GM19372 (cell line): ENCODE data around the gene ANKRD36C.
A peak's percentile ranks its signal among the peaks of the same experiment; 100 is the strongest.
"Not testable (repeated sequence)": the region's sequence is repeated elsewhere in the genome, so short reads cannot be mapped to it uniquely, and the experiment has no call there.

Experiments
- ATAC-seq: cut with Tn5 transposase; IDR thresholded peaks from one replicate; pipeline ENCODE4 v1.9.1; 2021; ENCODE audit warnings: mild to moderate bottlenecking, low read depth, moderate library complexity; ENCODE audit not compliant: unreplicated experiment

The ANKRD36C gene

GRCh38 chr2:95991351-95992094 lies at the start of gene ANKRD36C:
Gene ANKRD36C (minus strand): TSS chr2:95991824. CDS start chr2:95991708, 116 bp downstream.
- ATAC-seq = peak; percentile 93

DNA sequence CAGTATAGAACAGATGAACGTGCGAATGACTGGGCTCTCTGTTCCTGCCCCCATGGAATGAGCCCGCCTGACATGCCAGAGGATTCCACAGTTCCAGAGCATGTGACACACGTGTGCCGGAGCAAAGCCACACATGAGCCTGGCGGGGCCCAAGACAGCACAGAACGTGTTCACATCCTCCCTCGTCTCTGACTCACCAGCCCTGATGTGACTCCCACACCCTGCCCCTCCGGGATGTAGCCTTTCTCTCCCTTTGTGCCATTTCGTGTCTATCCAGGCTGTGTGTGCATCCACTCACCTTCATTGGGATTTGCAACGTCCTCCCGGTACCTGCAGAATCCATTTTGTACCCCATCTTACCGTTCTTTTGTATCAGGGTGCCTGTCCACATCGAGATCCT lies 43.9 kb upstream of the ANKRD36C start:
- not testable (repeated sequence) for ATAC-seq

DNA sequence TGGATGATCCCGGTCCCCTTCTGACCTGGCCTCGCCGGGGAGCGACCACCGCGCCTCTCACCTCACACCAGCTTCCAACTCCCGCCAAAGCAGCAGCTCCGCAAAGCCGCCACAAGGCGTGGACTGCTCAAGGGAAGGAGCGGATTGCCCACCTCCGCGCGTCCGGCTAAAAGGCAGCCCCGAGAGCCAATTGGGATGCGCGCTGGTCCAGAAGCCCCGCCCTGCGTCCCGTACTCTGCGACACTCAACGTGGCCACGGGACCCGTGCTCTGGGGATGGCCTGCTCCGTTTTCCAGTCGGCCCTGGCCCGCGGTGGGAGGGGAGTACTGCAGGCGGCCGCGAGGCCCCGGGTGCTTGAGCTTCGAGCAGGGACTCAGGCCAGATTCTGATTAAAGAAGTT lies 43.2 kb upstream of the ANKRD36C start, which contains the start of gene GPAT2:
GPAT2 (minus strand) TSS at position 125 of the 400 bp plus-strand sequence. CDS start 2,557 bp downstream, outside the sequence.
- not testable (repeated sequence) for ATAC-seq

DNA sequence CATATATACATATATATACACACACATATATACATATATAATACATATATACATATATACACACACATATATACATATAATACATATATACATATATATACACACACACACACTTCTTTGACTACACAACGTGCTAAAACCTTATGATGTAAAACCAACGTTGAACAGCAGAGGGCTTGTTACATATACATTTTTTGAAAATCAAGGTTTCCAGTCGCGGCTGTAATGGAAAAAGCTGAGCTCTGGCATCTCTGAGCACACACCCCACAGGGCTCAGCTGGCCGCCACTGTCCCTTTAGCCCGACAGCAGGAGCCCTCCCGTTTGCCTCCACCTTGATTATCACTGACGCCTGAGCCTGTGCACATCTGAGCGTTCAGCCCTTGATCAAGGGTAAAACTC lies 42.4 kb upstream of the ANKRD36C start:
- ATAC-seq = not testable (repeated sequence)

DNA sequence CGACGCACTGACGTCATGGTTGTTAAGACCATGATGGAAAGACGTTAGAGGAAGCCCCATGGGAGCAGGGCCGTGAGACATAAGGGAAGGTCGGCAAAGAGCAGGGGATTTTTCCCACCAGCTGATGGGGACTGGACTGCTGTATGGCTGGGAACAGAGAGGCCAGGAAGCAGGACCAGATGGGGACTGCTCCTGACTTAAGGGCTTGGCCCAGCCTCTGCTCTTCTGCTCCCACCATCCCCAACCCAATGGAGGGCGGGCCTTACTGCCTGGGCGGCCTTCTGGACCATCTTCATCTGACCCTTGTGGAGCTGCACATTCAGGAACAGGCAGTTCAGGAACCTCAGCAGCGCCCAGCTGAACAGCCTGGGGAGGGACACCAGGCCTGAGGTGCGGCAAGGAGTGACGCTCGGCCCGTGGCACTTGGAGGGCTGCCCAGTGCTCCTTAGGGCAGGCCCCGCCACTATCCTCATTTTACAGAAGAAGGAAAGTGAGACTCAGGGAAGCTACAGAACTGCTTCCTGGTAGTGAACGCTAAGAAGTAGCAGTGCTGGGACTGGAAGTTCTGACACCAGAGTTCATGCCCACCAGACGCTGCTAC lies 36.2 kb upstream of the ANKRD36C start:
- not testable (repeated sequence) for ATAC-seq

DNA sequence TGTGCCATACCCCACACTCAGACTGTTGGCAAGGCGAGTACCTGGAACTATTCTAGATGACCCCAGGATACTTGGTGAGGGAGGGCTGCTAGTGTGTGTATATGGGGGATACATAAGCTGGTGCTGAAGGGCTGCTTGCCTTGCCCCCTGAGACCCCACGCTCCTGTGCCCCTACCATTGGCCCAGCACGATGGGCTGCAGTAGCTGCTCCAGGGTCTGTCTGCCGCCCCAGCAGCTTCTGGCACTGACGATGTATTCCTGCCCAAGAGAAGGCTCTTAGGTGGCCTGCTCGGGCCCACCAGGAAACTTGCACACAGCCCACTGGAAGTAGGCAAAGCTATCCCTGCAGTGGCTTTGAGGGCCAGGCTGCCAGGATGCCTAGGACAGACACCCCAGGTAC lies 34.1 kb upstream of the ANKRD36C start:
- not testable (repeated sequence) for ATAC-seq

GRCh38 chr2:96025194-96025492 lies 33.5 kb upstream of the ANKRD36C start:
- no peak for ATAC-seq

GRCh38 chr2:96024336-96025193 lies 32.9 kb upstream of the ANKRD36C start:
- no peak for ATAC-seq

DNA sequence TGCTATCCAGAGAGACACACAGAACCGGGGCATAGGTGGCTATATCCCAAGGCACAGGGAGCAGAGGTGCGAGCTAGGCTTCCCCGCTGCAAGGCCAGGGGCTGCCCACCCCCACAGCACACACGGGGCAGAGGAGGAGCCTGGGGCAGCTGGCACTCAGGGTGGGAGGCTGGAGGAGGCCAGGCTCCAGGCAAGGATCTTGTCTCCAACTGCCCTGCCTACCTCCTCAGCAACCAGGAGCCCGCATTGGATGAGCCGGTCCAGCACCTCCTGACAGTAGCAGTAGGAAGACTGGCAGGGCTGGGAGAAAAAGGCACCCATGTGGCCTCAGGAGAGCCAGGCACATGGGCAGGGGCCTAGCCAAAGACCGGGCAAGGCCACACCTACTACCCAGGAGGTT lies 32.1 kb upstream of the ANKRD36C start:
- not testable (repeated sequence) for ATAC-seq

DNA sequence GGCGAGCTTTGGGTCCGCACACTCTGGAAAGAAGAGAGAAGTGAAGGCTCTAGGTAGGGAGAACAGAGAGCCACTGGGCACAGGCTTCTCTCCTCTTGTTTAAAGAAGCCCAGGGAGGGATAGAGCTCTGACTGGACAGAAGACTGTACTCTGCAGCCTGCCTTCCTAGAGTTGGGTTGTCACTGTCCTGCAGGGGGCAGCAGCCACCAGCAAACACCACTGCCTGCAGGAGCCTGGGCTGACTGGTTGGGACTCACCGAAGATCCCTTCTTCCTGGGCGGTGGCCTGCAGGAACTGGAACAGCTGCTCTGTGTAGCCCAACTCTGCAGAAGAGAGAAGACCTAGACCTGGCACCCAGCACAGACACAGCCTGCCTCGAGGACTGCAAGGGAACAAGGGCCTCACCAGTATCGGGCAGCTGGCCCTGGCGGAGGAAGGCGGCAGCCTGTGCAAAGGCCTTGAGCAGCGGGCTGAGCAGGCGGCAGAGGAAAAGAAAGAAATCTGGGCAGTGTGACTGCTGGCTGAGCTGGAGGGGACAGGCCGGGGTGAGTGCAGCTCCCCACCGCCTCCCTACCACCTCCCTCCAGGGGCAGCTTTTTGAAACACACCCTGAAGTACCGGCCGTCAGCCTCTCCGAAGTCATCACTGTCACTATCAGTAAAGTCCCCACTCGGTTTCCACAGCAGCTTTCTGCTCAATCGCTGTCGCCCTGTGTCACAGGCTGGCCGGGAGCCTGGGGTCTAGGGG lies 31.2 kb upstream of the ANKRD36C start:
- peak; percentile 70 for ATAC-seq

DNA sequence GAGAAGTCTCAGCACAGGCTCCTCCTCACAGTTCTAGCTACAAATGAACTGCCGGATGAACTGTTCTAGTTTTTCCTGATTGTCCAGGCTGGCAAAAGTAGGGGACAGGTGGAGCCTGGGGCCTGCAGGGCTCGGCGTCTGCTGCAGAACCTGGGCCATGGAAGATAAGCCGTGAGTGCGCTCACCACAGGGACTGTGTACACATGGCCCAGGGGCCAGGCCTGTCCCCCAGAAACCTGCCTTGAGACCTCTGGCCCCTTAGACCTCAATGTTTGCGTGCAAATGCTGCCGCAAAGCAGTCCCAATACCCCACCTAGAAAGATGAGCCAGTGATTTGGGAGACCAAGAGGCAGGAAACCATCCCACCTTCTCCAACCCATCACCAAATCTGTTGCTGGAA lies 30.5 kb upstream of the ANKRD36C start:
- not testable (repeated sequence) for ATAC-seq

- not testable (repeated sequence) for ATAC-seq
Observed at GRCh38 chr2:96021142-96021541, 29.5 kb upstream of the ANKRD36C start.

- ATAC-seq = not testable (repeated sequence)
Observed at GRCh38 chr2:96019909-96020590, 28.4 kb upstream of the ANKRD36C start.

DNA sequence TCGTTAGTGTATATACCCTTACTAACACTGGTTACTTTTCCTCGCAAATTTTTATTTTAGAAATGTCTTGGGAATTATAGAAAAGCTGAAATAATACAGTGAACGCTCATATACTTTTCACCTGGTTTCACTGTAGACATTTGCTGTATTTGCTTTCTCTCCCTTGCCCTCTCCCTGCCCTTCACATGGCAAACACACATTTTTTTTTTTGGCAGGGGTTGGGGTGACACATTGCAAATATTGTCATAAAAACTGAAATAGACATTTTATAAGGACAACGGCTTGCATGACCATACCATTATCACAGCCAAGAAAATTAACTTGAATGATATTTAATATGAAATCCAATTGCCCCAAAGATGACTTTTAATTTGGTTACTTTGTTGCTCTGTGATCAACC lies 24.7 kb upstream of the ANKRD36C start:
- not testable (repeated sequence) for ATAC-seq

DNA sequence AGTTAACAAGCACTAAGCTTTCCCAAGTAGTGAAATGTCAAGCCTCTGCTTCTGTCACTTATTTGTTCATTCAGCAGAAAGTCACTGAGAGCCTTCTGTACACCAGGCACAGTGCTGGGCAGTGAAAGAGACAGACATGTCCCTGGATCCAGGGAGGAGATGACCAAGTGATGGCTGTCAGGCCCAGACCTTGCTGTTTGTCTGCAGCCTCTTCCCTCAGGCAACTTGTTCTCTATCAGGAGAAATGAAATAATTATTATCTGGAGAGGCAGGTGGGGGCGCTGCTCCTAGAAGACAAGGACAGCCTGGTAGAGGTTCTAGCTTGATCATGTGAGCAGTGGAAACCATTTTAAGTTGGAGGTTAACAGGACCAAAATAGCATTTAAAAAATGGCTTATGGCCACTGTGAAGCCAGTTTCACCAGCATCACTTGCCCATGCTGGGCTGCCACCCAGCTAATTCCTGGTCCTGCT lies 21.2 kb upstream of the ANKRD36C start:
- ATAC-seq = not testable (repeated sequence)

GRCh38 chr2:96012086-96012791 lies 20.6 kb upstream of the ANKRD36C start:
- not testable (repeated sequence) for ATAC-seq

- ATAC-seq = not testable (repeated sequence)
Observed at GRCh38 chr2:96011129-96011455, 19.5 kb upstream of the ANKRD36C start.

DNA sequence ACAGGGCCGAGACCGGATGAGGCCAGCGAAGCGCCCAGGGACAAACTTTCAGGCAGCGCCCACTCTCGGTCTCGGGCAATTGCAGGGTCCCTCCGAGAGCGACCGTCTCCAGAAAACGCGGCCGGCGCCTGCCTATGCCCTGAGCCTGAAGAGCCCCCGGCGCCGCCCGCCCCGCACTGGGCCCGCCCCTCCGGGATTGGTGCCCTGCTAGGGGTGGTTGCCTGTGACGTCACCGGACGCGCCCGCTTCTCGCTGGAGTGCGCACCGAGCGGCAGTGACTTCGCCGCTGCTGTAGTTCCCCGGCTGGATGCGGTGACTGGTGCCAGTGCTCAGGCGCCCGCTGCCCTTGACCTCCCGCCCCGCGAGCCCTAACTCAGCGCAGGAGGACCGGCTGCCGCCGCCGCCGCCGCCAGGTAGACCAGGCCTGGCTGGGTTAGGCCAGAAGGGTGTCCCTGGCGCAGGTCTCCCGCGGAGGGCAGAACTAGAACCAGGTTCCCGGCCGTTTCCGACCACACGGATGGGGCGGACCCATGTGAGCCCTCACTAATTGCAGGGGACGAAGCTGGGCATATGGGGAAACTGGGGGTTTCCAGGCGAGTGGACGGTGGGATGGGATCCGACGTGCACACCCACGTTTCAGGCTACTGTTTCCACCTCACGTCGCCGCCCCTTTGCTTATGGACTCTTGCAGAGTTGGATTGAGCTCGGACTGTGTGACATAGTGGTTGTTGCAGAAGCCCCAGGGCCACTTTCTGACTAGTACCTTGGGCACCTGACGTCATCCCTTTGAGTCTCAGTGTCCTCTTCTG lies 18.9 kb upstream of the ANKRD36C start:
- peak; percentile 99 for ATAC-seq
